Uterus (tissue), 4 donors: ENCODE measurements around the gene HPCA. TPM values are rescaled to one million over a fixed set of nuclear protein-coding genes. Genes with fewer than 3 reads are reported as not detected.

Experiments used
- DNase-seq, 2 donors: peaks; one replicate each; pipeline ENCODE4 v3.0.0-alpha.2; 2019 to 2020
- H3K27ac ChIP-seq, 2 donors: fragments of 200-600 bp; sonication (generic); 1 replicate in 1 of 2; 2 replicates in 1 of 2; pipeline ENCODE4 v1.5.1; 2016 to 2018
- H3K27me3 ChIP-seq, 2 donors: fragments of 200-600 bp; sonication (generic); one replicate each; pipeline ENCODE4 v1.5.1; 2018 to 2019; ENCODE audit warnings: control low read depth in 1 of 2
- H3K36me3 ChIP-seq, 2 donors: fragments of 200-600 bp; sonication (generic); one replicate each; pipeline ENCODE4 v1.5.1; 2019; ENCODE audit warnings: control low read depth in 1 of 2
- H3K4me1 ChIP-seq, 2 donors: fragments of 200-600 bp; sonication (generic); one replicate each; pipeline ENCODE4 v1.5.1; 2018 to 2019; ENCODE audit warnings: control low read depth in 1 of 2
- H3K4me3 ChIP-seq, 2 donors: fragments of 200-600 bp; sonication (generic); 1 replicate in 1 of 2; 2 replicates in 1 of 2; pipeline ENCODE4 v1.5.1; 2018 to 2019; ENCODE audit warnings: mild to moderate bottlenecking in 1 of 2
- H3K9me3 ChIP-seq, 2 donors: fragments of 200-600 bp; sonication (generic); one replicate each; pipeline ENCODE4 v1.5.1; 2019; ENCODE audit warnings: control low read depth in 1 of 2
- POLR2A ChIP-seq, 2 donors: fragments of 450-650 bp; IDR thresholded peaks; one replicate each; pipeline ENCODE4 v1.6.1; 2016; ENCODE audit warnings: antibody characterized with exemption in 2 of 2, mild to moderate bottlenecking in 1 of 2, moderate library complexity in 1 of 2
- intact Hi-C: fragments of 100-400 bp; cut with DNase I; formaldehyde crosslinking; loops from one replicate; pipeline ENCODE4 v1.15.1; 2023; ENCODE audit warnings: low total_unique reads
- total RNA-seq, 4 donors: library from RNA; depleted of rRNA in 3 of 4; stranded (reverse); fragments of >200 nt in 3 of 4; gene quantifications; one replicate each; pipeline versions ENCODE4 v1.1.0 to v1.2.4, GENCODE V29; 2014 to 2023
- TF ChIP-seq, protein P1 (sequence below), 4 experiments: fragments of 200-600 bp in 2 of 4; fragments of 450-650 bp in 2 of 4; sonication (generic) in 2 of 4; IDR thresholded peaks; one replicate each; pipeline ENCODE4 v1.5.1; 2016 to 2019; ENCODE audit warnings: antibody characterized with exemption in 4 of 4, mild to moderate bottlenecking in 2 of 4, moderate library complexity in 1 of 4
- donor health status: DM: yes; HTN: yes; CAD: no.

Gene HPCA
- total RNA-seq, 4 donors from 2014 or later: 0.76 to 0.79 TPM; not detected in 2

DNA sequence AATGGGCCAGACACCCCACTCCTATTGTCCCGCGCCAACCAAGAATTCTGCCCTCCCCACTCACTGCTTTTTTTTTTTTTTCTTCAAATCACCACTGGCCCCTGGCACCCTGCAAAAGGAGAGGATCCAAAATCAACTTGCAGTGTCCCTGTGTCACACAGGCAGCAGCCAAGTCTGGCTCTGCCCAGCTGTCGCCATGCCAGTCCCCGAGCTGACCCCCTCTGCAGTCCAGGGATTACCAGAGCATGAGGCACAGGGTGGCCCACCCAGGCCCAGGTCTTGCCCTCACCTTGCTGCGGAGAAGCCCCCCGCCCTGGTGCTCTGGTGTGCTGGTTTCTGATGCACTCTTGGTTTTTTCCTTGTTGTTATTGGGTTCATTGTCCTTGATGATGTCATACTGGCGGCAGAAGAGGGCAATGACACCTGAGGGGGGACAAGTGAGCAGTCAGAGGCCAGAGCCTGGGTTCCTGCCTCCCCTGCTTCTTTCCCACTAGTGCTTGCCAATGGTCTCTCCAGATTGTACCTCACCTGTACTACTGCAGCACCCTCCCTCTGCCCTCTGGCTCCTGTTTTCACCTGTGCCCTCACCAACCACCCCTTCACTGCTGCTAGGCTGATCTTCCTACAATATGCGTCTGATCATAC is 21.8 kb upstream of the HPCA start:
- TF ChIP-seq POLR2A (IDR thresholded peaks at IDR 0.05): no peak
- TF ChIP-seq, protein P1, sequence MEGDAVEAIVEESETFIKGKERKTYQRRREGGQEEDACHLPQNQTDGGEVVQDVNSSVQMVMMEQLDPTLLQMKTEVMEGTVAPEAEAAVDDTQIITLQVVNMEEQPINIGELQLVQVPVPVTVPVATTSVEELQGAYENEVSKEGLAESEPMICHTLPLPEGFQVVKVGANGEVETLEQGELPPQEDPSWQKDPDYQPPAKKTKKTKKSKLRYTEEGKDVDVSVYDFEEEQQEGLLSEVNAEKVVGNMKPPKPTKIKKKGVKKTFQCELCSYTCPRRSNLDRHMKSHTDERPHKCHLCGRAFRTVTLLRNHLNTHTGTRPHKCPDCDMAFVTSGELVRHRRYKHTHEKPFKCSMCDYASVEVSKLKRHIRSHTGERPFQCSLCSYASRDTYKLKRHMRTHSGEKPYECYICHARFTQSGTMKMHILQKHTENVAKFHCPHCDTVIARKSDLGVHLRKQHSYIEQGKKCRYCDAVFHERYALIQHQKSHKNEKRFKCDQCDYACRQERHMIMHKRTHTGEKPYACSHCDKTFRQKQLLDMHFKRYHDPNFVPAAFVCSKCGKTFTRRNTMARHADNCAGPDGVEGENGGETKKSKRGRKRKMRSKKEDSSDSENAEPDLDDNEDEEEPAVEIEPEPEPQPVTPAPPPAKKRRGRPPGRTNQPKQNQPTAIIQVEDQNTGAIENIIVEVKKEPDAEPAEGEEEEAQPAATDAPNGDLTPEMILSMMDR (IDR thresholded peaks at IDR 0.05): no peak
- DNase-seq: no peak
- Histone ChIP-seq H3K4me3 (no peak overlapping the region), H3K9me3 (no peaks in the 10 kb centered on the region), H3K27me3 (no peaks in the 10 kb centered on the region), H3K4me1 (no peaks in the 10 kb centered on the region), H3K36me3 (no peaks in the 10 kb centered on the region), H3K27ac (no peak overlapping the region)
- intact Hi-C loops: no loop called here

DNA sequence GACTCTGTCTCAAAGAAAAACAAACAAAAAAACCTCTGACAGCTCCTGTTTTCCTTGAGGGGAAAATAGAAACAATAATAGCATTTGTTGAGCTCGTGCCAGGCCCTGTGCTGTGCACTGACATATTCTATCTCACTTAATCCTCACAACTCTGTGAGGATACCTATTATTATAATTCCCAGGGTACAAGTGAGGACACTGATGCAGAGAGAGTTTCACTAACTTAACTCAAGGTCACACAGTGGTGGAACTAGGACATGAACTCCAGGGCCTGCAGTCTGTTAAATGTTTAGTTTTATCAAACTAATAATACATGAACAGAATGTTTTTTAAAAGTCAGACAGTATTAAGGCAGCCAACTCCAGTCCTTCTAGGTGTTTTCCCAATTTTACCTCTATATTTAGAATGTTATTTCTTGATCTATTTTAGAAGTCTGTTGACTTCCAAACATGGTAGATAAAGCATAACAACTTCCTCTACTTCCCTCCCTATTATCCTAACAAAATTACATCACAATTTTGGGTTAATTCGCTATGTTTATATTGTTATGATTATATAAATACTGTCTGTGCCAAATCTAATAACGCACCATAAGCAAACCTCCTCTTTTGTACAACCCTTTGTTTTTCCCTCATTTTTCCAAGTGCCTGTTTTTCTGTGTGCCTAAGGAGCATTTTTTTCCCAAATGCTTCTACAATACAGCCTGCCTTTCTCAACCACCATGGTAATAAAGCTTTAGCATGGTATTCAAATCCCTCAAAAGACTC is 20.5 kb upstream of the HPCA start:
- Histone ChIP-seq H3K27me3 (no peaks in the 10 kb centered on the region), H3K27ac (no peak overlapping the region), H3K4me3 (no peak overlapping the region), H3K4me1 (no peaks in the 10 kb centered on the region), H3K9me3 (no peaks in the 10 kb centered on the region), H3K36me3 (no peaks in the 10 kb centered on the region)
- TF ChIP-seq POLR2A (IDR thresholded peaks at IDR 0.05): no peak
- TF ChIP-seq, protein P1 (IDR thresholded peaks at IDR 0.05): no peak
- no peak for DNase-seq
- intact Hi-C loops: no loop called here

DNA sequence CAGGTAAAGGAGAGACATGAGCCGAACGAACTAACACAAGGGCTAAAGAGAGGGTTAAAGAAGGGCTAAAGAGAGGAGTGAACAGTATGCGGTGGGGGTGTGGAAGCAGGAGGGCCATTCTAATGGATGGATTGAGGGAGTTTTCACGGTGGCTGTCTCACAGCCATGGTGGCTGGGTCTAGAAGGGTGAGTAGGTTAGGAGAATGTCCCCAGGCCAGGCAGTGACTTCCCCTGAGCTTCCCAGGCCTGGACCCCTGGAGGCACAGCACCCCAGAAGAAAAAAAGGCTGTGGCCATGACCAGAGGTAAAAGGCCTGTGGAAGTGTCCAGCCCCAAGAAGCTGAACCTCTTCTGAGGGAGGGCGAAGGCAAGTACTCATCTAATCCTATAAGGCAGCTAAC is 19.1 kb upstream of the HPCA start:
- Histone ChIP-seq H3K4me1 (no peaks in the 10 kb centered on the region), H3K27me3 (no peaks in the 10 kb centered on the region), H3K4me3 (no peak overlapping the region), H3K27ac (no peak overlapping the region), H3K36me3 (no peaks in the 10 kb centered on the region), H3K9me3 (no peaks in the 10 kb centered on the region)
- TF ChIP-seq, protein P1 (IDR thresholded peaks at IDR 0.05): no peak
- TF ChIP-seq POLR2A (IDR thresholded peaks at IDR 0.05): no peak
- no peak for DNase-seq
- intact Hi-C loops: no loop called here

DNA sequence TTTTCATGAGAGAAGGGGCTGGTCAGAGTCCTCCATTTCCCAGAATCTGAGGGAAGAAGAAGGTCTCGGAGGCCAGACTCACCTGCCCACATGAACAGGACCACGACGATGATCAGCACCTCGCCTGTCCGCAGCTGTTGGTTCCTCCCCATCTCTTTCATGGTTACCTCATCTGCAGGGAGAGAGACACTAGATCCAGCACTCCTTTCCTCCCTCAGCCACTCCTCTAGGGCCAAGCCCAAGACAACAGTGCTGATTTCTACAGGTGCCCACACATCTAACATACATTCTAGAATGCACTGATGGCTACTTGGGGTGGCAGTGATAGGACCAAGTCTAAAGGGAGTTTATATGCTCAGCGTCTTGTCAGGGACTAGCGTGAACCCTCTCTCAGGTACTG is 18.6 kb upstream of the HPCA start:
- Histone ChIP-seq H3K4me1 (no peaks in the 10 kb centered on the region), H3K27me3 (no peaks in the 10 kb centered on the region), H3K27ac (no peak overlapping the region), H3K9me3 (no peaks in the 10 kb centered on the region), H3K4me3 (no peak overlapping the region), H3K36me3 (no peaks in the 10 kb centered on the region)
- TF ChIP-seq POLR2A (IDR thresholded peaks at IDR 0.05): no peak
- TF ChIP-seq, protein P1 (IDR thresholded peaks at IDR 0.05): no peak
- intact Hi-C loops: no loop called here
- no peak for DNase-seq

DNA sequence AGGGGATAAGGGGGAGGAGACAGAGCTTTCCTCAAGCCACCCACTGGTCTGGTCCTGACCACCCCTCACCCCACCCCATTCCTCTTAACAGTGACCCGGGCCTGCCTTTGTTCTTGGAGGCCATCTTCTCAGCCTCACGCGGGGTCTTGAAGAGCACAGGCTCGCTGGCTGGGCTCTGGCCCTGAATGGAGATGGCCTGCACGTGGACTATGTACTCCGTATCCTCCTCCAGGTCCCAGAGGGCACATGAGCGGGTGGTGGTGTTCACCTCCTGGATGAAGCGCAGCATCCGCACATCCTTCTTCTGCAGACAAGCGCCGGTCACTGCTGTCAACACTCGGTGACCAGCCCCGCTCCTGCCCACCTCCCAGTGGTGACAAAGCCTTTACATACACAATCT is 18.2 kb upstream of the HPCA start:
- no peak for DNase-seq
- Histone ChIP-seq H3K4me3 (no peak overlapping the region), H3K4me1 (no peaks in the 10 kb centered on the region), H3K27me3 (no peaks in the 10 kb centered on the region), H3K27ac (no peak overlapping the region), H3K9me3 (no peaks in the 10 kb centered on the region), H3K36me3 (no peaks in the 10 kb centered on the region)
- TF ChIP-seq, protein P1 (IDR thresholded peaks at IDR 0.05): no peak
- TF ChIP-seq POLR2A (IDR thresholded peaks at IDR 0.05): no peak
- intact Hi-C loops: no loop called here
